Keratinocyte (primary cell): ENCODE data around the gene AGRN.

ENCODE experiments used
- CTCF ChIP-seq, 3 experiments: IDR thresholded peaks in 1 of 3; conservative IDR thresholded peaks in 1 of 3; optimal IDR thresholded peaks in 1 of 3; 2 replicates in 2 of 3; 3 replicates in 1 of 3; pipeline versions ENCODE3 to v1.5.1; 2011; ENCODE audit warnings: low read length in 3 of 3, mild to moderate bottlenecking in 3 of 3, moderate library complexity in 2 of 3, control low read depth in 1 of 3, inconsistent platforms in 1 of 3; ENCODE audit not compliant: insufficient read depth in 2 of 3; ENCODE audit errors: extremely low read depth in 1 of 3
- EZH2 ChIP-seq: IDR thresholded peaks from one replicate; pipeline ENCODE4 v1.6.1; 2012; ENCODE audit warnings: inconsistent platforms, mild to moderate bottlenecking, low read length, moderate library complexity

- no peak for TF ChIP-seq CTCF (optimal IDR thresholded peaks at IDR 0.05 in 1 of 3, IDR thresholded peaks at IDR 0.05 in 1 of 3, conservative IDR thresholded peaks at IDR 0.05 in 1 of 3; ENCODE audit: extremely low read depth in 1 of 3, insufficient read depth in 2 of 3, low read length in 3 of 3)
- no peak for TF ChIP-seq EZH2
Measured at GRCh38 chr1:1087351-1088028, 67.6 kb downstream of the AGRN start.
